Vagina (tissue), 2 donors: ENCODE measurements around the gene C2orf49.

ENCODE experiments used
- POLR2A ChIP-seq, 2 donors: fragments of 450-650 bp; IDR thresholded peaks; one replicate each; pipeline ENCODE4 v1.6.1; 2017; ENCODE audit warnings: antibody characterized with exemption in 2 of 2, mild to moderate bottlenecking in 2 of 2, moderate library complexity in 2 of 2
- TF ChIP-seq, protein P1 (sequence below), 3 experiments: fragments of 450-650 bp in 2 of 3; fragments of 200-600 bp in 1 of 3; sonication (generic) in 1 of 3; IDR thresholded peaks; one replicate each; pipeline ENCODE4 v1.5.1; 2017 to 2019; ENCODE audit warnings: antibody characterized with exemption in 3 of 3, mild to moderate bottlenecking in 2 of 3, moderate library complexity in 2 of 3

DNA sequence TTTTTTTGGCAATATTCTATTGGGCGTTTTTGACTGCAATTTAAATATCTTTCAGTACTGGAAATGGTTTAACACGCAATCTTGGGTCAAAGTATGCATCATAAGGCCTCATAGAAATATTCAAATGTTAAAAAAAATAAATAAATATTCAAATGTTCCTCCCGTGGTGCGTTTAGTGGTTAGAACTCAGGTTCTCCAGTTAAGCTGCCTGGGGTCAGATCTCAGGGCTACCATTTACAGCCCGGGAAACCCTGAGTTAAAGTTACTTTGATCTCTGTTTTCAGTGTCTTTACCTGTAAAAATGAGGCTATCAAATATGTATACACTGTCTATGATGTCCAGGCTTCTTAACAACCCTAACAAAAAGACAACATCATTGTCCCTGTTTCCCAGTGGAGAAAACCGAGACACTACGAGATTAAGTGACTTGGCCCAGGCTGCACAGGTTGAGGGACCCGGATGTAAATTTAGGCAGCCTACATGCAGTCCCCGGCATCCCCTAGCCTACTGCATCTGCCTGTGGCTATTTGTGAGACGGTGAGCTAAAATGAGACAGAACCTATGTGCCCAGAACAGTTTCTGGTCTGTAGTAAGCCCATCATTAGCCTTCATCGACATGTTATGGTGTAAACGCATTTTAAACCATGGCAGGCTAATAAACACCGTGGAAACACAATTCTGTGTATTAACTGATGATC, 59.8 kb downstream of the C2orf49 start:
- TF ChIP-seq, protein P1, sequence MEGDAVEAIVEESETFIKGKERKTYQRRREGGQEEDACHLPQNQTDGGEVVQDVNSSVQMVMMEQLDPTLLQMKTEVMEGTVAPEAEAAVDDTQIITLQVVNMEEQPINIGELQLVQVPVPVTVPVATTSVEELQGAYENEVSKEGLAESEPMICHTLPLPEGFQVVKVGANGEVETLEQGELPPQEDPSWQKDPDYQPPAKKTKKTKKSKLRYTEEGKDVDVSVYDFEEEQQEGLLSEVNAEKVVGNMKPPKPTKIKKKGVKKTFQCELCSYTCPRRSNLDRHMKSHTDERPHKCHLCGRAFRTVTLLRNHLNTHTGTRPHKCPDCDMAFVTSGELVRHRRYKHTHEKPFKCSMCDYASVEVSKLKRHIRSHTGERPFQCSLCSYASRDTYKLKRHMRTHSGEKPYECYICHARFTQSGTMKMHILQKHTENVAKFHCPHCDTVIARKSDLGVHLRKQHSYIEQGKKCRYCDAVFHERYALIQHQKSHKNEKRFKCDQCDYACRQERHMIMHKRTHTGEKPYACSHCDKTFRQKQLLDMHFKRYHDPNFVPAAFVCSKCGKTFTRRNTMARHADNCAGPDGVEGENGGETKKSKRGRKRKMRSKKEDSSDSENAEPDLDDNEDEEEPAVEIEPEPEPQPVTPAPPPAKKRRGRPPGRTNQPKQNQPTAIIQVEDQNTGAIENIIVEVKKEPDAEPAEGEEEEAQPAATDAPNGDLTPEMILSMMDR (IDR thresholded peaks at IDR 0.05), result no peak
- TF ChIP-seq POLR2A (IDR thresholded peaks at IDR 0.05), result no peak
